ENCODE results near the gene CREBRF.
"Not testable (repeated sequence)": the region's sequence is repeated elsewhere in the genome, so short reads cannot be mapped to it uniquely, and the experiment has no call there.

The CREBRF gene

DNA sequence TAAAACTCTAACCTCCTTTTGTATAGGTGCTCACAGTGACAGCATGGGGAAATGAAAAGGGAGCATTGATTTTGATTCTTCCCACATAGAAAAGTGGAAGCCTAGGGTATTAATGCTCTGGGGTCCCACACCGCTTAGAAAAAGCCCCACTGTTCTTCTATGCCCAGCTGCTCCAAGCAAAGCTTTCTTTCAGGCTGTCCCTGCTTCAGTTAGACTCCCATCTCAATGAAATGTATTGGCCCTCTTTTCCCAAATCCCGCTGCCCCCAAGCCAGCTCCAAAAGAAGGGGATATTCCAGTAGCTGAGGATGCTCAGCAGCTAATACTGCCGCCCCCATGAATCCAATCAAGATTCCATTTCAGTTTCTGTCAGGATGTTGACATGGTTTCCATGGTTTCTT lies 17.0 kb upstream of the CREBRF start:
- no peak for DNase-seq (ENCODE audit: low spot score)

- DNase-seq (ENCODE audit: low spot score): no peak
Measured at GRCh38 chr5:173039964-173040363, 16.2 kb upstream of the CREBRF start.

DNA sequence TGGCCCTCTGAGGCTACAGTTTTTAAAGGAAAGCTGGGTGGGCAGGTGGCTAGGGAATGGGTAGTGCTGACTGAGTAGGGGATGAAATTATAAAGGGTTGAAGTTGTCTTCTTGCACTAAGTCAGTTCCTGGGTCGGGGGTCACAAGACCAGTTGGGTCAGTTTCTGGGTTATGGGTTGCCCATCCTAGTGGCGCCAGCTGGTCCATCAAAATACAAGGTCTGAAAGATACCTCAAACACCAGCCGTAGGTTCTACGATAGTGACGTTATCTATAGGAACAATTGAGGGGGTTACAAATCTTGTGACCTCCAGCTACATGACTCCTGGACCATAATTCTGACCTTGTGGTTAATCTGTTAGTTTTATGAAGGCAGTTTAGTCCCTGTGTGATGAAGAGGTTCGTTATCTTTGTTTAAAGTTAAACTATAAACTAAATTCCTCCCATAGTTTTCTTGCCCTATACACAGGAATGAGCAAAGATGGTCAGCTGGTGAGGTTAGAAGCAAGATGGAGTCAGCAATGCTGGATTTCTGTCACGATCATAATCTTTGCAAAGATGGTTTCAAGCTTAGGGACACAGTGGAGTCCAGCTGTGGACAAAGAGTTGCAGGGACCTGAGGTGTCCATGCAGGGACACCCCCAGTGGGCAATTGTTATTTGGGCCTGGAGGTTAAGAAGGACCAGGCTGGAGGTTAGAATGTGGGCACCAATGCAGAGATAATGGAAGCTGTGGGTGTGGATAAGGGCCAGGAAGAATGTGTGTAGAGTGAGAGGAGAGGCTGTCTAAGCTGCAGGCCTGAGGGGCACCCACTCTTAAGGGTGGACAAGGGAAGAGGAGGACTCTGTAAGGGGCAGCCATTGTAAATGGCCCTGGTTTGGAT lies 14.0 kb upstream of the CREBRF start:
- DNase-seq (ENCODE audit: low spot score): no peak

DNA sequence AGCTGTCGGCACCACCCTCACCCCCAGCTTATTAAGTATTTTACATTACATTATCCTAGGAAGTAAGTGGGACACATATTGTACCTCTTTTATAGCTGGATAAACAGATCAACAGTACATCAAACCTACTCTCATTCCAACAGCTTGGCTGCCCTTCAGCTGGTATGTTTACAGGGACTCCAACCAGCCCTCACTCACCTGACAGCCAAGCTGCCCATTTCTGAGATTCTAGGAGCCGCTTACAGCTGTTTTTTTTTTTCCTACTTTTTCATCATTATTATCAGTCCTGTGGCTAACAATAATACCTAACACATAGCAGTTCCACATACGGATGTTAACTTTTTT lies 13.4 kb upstream of the CREBRF start:
- no peak for DNase-seq (ENCODE audit: low spot score)

DNA sequence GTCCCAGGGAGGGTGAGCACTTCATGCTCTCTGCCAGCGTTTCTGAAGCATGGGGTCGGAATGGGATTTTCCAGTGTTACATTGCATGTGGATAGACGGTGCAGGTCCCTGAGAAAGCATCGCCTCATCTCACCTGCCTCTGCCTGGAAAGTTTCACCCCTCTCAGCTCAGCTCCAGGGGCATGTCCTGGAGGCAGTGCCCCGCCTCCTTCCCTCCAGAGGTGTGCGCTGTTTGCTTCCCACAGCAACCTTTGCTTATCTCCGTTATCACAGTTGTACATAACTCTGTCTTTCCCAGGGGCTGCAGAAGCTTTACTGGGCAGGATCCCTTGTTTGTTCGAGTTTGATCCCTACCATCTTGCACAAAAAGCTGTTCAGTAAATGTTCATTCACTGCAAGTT lies 10.7 kb upstream of the CREBRF start:
- peak; percentile 63 for DNase-seq (ENCODE audit: low spot score)

GRCh38 chr5:173047096-173047837 lies 8.9 kb upstream of the CREBRF start:
- not testable (repeated sequence) for DNase-seq (ENCODE audit: low spot score)

DNA sequence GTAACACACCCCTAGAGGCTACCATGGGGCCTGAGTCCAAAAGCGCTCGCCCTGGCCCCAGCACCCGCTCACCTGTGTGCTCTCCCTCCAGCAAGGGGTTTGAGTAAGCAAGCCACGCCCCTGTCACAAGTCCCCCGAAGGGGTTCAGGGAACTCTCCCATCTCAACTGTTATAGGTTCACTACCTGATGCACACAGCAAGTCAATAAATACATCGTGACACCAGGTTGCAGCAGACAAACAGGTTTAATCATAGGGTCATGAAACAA lies 8.4 kb upstream of the CREBRF start:
- no peak for DNase-seq (ENCODE audit: low spot score)

DNA sequence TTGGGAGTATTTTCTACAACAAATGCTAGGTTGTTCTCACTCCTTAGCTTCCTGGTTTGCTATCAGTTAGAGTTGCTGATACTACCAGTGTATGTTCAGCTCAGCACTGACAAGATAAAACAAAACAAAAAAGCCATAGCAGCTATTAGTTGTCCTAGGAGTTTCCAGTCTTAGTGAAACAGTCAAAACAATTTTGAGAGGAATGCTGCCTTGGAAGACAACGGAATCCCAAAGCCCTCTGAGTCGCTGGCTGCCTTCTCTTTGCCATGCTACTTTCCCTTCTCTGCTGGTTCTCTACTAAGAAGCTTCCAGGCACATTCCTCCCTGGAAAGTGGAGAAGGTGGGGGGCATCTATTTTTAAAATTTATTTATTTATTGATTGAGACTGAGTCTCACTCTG lies 5.4 kb upstream of the CREBRF start:
- no peak for DNase-seq (ENCODE audit: low spot score)

DNA sequence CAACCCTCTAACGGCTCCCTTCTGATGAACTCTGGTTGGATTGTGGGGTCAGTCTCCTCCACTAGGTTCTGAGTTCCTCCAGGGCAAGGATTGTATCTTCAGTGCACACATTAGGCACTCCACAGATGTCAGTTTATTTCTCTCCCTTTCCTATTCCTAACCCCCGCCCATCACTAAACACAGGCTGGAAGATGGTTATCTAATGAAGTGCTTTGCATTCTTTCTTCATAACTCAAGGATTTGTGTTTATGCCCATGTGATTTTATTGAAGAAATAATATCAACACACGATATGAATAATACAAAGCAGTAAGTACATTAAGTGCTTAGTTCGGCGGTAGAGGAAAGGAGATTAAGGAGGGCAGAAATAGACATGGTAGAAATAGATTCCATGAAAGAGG lies 4.4 kb upstream of the CREBRF start:
- DNase-seq (ENCODE audit: low spot score): no peak

DNA sequence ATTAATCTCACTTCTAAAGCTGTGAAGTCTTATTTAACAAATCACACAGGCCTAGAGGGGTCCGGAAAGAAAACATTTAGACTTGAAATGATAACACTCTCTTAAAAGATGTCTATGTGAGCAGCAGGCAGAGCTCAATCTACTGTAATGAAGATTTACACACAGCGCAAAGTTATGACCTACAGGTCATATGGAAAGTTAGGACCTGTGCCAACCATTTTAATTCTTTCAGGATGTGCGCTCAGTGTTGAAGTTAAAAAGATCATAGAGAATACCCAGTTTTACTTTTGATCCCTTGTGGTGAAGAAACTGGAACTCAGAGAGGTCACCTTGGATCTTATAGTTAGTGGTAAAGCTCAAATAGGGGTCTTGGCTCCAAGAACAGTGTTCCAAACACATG lies 3.1 kb upstream of the CREBRF start:
- DNase-seq (ENCODE audit: low spot score): no peak

GRCh38 chr5:173055042-173055721 lies 970 bp upstream of the CREBRF start:
- no peak for DNase-seq (ENCODE audit: low spot score)

DNA sequence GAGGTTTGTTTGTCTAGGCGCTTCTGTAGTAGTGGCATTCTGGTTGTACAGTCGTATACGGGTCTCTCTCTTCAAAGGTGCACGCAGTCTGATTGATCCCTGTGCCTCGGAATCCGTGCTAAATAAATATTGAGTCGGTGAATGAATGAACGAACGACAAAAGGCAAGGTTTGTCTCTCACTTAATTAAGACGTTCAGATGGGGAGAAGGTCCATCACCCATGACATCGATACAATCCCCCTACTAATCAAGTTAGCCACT lies 500 bp upstream of the CREBRF start:
- no peak for DNase-seq (ENCODE audit: low spot score)

DNA sequence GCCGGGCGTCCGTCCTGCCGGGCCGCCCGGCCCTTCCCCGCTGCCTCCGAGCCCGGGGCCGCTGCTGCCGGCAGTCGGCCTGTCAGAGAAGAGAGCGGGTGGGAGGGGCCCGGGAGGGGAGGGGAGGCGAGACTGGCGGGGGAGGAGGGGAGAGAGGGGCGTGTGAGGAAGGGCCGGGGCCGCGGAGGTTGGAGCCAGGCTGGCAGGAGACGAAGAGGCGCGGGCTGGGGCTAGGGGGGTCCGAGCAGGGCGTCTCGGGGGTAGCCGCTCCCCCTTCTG lies 570 bp downstream of the CREBRF start:
- peak; percentile 57 for DNase-seq (ENCODE audit: low spot score)

GRCh38 chr5:173057062-173057924 lies 1.1 kb downstream of the CREBRF start:
- DNase-seq (ENCODE audit: low spot score): peak; percentile 96

GRCh38 chr5:173062141-173062540 lies 6.0 kb downstream of the CREBRF start:
- no peak for DNase-seq (ENCODE audit: low spot score)

DNA sequence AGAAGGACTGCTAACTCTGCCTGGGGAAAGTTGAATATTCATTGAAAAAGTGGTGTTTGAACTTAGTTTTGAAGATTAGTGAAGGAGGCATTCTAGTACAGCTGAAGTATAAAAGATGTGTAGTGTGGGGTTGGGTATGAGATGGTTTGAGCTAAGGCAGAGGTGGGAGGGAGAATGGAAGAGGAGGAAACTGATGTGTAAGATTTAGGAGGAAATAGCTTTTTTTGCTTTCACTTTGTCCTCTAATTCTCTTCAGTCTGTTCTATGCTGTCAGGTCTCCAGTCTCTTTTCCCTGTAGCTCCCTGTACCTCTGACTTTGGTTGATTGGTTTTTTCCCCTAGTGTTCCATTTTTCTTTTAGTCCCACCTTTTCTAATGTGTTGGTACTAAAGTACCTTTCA lies 9.0 kb downstream of the CREBRF start:
- no peak for DNase-seq (ENCODE audit: low spot score)

GRCh38 chr5:173069671-173070070 lies 13.5 kb downstream of the CREBRF start:
- DNase-seq (ENCODE audit: low spot score): no peak

DNA sequence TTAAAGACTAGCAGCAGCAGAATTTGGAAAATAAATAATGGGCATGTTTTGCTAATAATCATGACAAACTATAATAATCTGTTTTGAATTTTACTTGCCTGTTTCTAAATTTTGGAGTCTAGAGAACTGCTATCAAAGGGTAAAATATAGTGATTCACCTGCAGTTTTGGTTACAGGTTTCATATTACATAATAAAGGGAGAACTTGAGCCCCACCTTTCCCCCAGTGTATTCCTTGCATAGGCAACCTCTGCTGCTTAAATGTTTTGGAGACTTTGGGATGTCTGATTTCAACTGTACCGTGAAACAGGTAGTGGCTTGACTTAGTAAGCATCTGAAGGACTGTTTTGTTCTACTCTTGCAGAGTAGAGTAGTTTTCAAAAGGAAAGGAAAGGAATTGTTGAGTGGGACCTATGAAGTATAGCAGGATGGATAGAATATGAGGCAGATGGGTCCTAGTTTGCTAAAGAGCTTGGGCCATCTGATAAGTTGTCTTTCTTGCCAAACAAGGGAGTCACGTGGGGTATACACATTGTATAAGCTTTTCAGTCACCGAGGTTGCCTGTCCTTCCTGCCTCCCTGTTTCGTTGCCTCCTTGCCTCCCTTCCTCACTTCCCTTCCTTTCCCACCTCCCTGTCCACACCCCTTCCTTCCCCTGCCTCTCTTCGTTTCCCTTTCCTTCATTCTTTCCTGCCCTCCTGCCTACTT lies 19.1 kb downstream of the CREBRF start:
- no peak for DNase-seq (ENCODE audit: low spot score)

GRCh38 chr5:173075970-173076369 lies 19.8 kb downstream of the CREBRF start:
- DNase-seq (ENCODE audit: low spot score): no peak

GRCh38 chr5:173076471-173076870 lies 20.3 kb downstream of the CREBRF start:
- DNase-seq (ENCODE audit: low spot score): not testable (repeated sequence)

DNA sequence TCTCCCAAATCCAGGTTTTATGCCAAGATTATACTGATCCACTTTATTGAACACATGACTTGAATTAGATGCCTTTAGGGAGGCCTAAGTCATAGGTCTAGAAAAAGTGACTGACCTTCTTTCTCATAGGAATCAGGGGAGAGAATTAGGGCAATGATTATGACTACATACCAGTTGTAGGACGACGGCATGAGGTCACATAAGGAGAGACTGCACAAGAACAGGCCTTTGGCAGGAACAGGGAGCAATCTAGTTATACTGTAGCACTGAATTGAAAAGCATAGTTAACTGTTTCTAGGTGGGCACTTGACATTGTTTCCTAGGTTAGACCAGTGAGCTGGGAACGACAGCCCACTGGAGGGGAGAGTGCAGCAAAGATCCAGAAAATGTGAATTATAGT lies 22.7 kb downstream of the CREBRF start:
- DNase-seq (ENCODE audit: low spot score): no peak

GRCh38 chr5:173089581-173089980 lies 33.4 kb downstream of the CREBRF start:
- DNase-seq (ENCODE audit: low spot score): no peak
